Activated T-cell treated with anti-CD3 and anti-CD28 coated beads, Interleukin-2, amount 50 U/mL, for 48 hours (primary cell): ENCODE data around the gene DTYMK.
A peak's percentile ranks its signal among the peaks of the same experiment; 100 is the strongest.

Experiments
- DNase-seq, 2 experiments: peaks; one replicate each; pipeline ENCODE4 v3.0.0-alpha.2; 2020

DTYMK gene

GRCh38 chr2:241703032-241703604 is 16.5 kb upstream of the DTYMK start:
- no peak for DNase-seq

DNA sequence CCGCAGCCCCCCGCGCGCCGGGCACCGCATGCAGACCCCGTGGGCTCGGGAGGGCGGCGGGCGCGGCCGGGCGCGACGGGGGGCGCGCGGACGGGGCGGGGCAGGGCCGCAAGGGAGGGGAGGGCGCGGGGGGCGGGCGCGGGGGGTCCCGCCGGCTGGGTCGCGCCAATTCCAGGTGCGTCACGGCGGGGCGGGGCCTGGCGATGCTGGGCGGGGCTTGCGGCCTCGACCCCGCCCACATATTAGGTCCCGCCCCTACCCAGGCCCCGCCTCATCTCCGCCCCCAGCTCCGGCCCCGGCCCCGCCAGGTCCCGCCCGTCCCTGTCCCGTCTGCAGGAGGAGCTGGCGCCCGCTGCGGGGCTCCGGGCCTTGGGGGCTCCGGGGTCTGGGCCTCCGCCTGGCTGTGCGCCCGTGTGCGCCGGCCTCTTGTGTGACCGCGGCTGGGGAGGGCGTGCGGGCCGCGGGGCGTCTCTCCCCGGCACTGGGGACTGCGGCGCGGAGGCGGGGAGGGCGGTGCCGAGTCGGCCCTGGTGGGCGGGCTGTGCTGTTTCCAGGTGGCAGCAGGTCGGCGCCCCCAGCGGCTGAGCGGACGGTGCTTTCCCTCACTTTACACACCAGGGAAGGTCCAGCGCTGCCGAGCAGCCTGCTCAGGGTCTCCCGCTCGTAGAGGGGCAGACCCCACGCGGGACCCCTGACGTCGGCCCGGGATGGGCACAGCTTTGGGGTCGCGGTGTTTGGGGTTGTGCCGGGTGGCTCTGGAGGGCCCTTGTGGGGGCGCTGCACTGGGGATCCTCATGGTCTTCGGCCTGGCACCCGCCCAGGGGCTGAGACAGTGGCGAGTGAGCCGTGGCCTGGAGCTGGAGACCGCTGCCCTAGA is 15.8 kb upstream of the DTYMK start:
- peak; percentile 90 to 94 for DNase-seq

DNA sequence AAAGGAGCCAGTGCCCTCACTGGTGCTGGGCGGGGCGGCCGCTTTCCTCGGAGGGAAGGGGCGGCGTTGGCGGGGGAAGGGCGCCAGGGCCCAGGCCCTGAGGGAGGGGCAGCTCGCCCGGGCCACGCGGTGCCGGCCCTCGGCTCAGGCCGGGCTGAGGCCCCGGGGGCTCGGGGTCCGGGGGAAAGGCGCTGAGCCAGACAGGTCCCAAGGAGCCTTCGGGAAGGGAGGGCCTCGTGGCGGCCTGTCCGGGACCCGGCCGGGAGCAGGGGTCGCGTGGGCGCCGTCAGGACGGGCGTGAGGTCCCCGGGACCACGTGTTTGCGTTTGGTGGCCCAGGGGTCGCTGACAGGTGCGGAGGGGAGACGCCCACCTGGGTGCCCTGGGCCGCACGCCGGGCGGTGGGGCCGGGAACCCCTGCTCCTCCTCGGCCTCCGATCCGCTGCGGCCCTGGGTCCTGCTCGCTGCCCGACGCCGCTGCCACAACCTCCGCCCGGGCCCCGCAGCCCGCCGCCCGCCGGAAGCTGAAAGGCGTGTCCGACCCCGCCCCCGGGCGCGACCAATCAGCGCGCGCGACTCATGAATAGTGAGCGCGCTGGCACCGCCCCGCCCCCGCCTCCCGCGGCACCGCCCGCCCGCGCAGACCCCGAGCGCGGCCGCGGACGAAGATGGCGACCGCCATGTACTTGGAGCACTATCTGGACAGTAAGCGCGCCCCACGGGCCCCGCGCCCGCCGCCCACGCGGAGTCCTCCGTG is 15.0 kb upstream of the DTYMK start, which contains the start of gene ING5:
Gene ING5 (plus strand): TSS at position 641 of the 756 bp plus-strand sequence. CDS start 27 bp downstream, at position 668.
- DNase-seq, result peak; percentile 98

DNA sequence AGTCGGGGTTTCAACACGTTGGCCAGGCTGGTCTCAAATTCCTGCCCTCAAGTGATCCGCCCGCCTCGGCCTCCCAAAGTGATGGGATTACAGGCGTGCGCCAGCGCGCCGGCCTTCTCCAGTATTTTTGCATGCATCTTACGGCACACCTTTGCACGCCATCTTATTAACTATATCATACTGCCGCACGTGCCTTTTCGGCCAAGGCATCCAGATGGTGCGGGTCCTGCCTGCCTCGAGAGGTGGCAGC is 14.5 kb upstream of the DTYMK start:
- no peak for DNase-seq

GRCh38 chr2:241695651-241696050 is 9.0 kb upstream of the DTYMK start:
- no peak for DNase-seq

GRCh38 chr2:241692448-241692847 is 5.8 kb upstream of the DTYMK start:
- no peak for DNase-seq

GRCh38 chr2:241690202-241690717 is 3.6 kb upstream of the DTYMK start:
- DNase-seq, result no peak

- peak; percentile 52 to 60 for DNase-seq
These were observed 2.7 kb upstream of the DTYMK start for GRCh38 chr2:241689306-241689705.

DNA sequence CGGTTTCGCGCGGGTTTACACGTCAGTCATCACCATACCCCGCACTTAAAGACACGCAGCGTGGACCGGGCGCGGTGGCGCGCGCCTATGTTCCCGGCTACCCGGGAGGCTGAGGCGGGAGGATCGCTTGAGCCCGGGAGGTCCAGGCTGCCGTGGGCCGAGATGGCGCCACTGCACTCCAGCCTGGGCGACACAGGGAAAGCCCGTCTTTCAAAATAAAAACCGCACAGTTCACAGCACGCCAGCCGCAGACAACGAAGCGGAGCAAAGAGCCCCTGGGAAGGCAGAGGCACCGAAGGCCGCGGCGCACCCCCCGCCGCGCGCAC is 328 bp downstream of the DTYMK start:
- peak in 1 of 2 experiments; percentile 41 for DNase-seq

DNA sequence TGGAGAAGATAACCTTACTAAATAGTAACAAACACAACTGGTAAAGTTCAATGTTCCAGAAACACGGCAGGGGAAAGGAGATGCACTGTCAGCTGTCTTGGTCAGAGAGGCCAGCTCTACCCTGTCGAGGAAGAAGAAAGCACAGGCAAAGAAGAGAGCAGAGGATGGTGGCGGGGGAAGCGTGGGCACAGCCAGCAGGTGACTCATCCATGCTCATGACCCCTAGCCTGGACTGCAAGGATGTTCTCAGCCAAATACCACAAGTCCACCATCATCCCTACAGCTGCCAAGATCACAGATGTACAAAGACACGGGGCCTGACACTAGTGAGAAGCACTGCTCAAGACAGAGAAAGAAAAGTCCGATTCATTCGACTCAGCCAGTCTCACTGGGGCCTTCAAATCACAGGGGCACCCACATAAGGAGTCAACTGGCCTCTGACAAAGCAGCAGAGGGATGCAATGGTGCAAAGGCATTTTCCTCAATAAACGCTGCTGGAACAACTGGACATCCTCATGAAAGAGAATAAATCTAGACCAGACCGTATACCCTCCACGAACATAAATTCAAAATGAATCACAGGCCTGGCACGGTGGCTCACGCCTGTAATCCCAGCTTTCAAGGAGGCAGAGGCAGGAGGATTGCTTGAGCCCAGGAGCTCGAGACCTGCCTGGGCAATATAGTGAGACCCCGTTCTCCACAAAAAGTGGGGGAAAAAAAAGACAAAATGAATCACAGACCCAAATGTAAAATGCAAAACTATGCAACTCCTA is 5.6 kb downstream of the DTYMK start:
- DNase-seq, result no peak

DNA sequence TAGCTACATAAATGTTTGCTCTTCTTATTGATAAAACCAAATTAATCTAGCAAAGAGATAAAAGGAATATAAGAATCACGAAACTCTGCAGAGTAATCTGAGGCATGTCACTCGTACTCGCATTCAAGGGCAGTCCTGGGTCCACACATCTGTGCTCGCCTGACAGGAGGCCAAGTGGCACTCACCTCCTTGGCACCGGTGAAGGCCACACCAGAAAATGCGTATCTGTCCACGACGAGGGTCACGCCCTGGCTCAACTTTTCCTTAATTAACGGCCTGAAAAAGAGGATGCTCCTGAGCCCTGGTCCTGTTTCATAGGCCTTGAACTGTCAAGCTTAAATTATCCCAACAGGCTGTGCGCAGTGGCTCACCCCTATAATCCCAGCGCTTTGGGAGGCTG is 6.6 kb downstream of the DTYMK start:
- DNase-seq, result no peak

DNA sequence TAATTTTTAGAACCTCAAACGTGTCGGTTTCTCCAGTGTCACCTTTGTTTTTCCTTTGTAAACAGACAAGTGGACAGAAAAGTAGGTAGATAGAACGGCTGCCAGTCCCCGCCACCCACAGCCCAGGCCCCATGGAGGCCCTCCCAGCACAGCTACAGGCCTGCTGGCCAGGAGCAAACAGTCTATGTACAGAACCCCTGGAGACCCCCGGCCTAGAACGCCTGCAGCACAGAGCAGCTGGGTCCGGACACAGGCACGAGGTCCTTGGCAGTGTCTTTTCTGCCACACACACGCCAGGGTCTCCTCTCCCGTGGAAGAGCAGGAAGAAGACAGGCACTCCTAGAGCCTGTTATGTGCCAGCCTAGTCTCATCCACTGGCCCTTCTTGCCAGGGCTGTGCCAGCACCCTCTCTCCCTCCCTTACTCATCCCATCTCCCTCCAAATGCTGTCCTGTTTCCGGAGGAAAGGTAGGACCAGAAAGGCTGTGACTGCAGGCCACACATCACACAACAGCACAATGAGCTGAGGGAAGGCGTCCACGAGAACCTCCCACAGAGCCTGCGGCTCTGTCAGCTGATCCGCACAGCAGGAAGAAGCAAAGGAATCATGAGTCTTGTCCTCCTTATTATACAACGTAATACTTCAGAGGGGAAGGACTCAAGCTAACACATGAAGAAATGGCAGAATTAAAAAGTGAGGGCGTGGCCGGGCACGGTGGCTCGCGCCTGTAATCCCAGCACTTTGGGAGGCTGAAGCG is 7.7 kb downstream of the DTYMK start:
- DNase-seq, result no peak

- DNase-seq, result no peak
These were observed 8.3 kb downstream of the DTYMK start for GRCh38 chr2:241678307-241678706.

DNA sequence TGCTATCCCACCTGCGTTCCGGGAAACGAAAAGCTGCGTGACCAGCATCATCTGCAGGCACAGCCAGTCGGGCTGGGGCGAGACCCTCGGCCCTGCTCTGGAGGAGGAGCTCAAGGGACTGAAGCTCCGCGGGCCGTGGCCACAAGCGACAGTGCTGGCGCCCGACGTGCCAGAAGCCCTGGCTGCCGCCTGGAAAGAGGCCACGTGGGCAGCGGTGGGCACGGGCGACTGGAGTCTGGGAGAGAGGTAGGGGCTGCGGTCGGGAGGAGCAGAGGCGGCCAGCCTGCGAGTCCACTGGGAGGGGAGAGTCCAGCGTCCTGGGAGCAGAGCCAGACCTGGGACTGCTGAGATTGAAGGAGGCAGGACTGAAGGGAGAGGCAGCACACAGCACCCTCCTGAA is 9.2 kb downstream of the DTYMK start:
- no peak for DNase-seq

DNA sequence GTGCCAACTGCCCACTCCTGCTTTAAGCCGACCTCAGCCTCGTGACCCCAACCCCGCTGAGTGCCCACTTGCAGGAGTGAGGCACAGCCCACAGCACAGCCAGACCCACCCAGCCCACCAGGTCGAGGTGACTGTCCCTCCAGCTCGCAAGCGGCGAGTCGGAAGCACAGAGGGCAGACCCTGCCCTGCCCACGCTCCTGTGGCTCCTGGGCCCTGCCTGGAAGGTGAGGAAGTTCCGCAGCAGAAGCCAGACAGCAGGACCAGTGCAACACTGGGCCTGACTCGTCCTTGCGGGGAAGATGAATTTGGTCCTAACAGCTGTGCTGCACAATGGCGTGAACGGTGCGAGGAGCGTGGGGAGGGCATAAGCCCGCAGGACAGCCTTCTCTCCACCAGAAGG is 9.9 kb downstream of the DTYMK start:
- no peak for DNase-seq

GRCh38 chr2:241675885-241676284 is 10.7 kb downstream of the DTYMK start:
- DNase-seq, result no peak

- no peak for DNase-seq
These were observed 12.6 kb downstream of the DTYMK start for GRCh38 chr2:241673797-241674725.

- no peak for DNase-seq
These were observed 13.4 kb downstream of the DTYMK start for GRCh38 chr2:241673189-241673663.

- no peak for DNase-seq
These were observed 14.1 kb downstream of the DTYMK start for GRCh38 chr2:241672243-241673188.
